SK-N-SH (cell line): ENCODE data around the gene RIMS1. TPM values are rescaled to one million over a fixed set of nuclear protein-coding genes. Genes with fewer than 3 reads are reported as not detected.

Experiments used
- CTCF ChIA-PET: fragments of 300-600, 350-600 bp; formaldehyde crosslinking; extraction: SDS; loops from one replicate; lab custom pipeline; 2021; lab: Yijun Ruan, JAX
- POLR2A ChIA-PET: fragments of 350-600 bp; sonication (Branson Sonifier 250); formaldehyde crosslinking; extraction: SDS; loops from one replicate; lab custom pipeline; 2020; ENCODE audit warnings: antibody characterized with exemption, inconsistent platforms; lab: Yijun Ruan, JAX
- DNase-seq: peaks from one replicate; pipeline ENCODE4 v3.0.0; 2012
- H2AFZ ChIP-seq: fragments of 200-600 bp; sonication (generic); 2 replicates; pipeline ENCODE4 v1.8.1; 2016; ENCODE audit warnings: antibody characterized with exemption, mild to moderate bottlenecking, low read depth
- H3F3A ChIP-seq: fragments of 200-600 bp; sonication (generic); replicated peaks from 2 replicates; pipeline ENCODE3; 2016; ENCODE audit warnings: antibody characterized with exemption, mild to moderate bottlenecking; ENCODE audit not compliant: insufficient read depth
- H3K27ac ChIP-seq, 2 experiments: fragments of 200-500 bp in 1 of 2; fragments of 200-600 bp in 1 of 2; sonication (Bioruptor generic) in 1 of 2; sonication (generic), shearing (Covaris generic) in 1 of 2; 2 replicates each; pipeline versions ENCODE4 v1.5.1 to v1.6.1; 2014 to 2016; ENCODE audit warnings: low read depth in 2 of 2, inconsistent platforms in 1 of 2, low read length in 1 of 2, mild to moderate bottlenecking in 1 of 2, mixed read lengths in 1 of 2
- H3K27me3 ChIP-seq: fragments of 200-600 bp; sonication (generic), shearing (Covaris generic); 2 replicates; pipeline ENCODE4 v1.6.1; 2016; ENCODE audit warnings: mixed run types; ENCODE audit not compliant: insufficient read depth
- H3K36me3 ChIP-seq, 2 experiments: fragments of 200-500 bp in 1 of 2; fragments of 200-600 bp in 1 of 2; sonication (Bioruptor generic) in 1 of 2; sonication (generic) in 1 of 2; replicated peaks in 1 of 2; 2 replicates each; pipeline versions ENCODE3 to v1.5.1; 2014 to 2016; ENCODE audit warnings: low read length in 1 of 2, mild to moderate bottlenecking in 1 of 2; ENCODE audit not compliant: insufficient read depth in 2 of 2, control insufficient read depth in 1 of 2
- H3K4me1 ChIP-seq, 2 experiments: fragments of 200-500 bp in 1 of 2; fragments of 200-600 bp in 1 of 2; sonication (Bioruptor generic) in 1 of 2; sonication (generic), shearing (Covaris generic) in 1 of 2; 2 replicates each; pipeline versions ENCODE4 v1.5.1 to v1.6.1; 2014 to 2016; ENCODE audit warnings: low read depth in 1 of 2, low read length in 1 of 2, mixed run types in 1 of 2; ENCODE audit not compliant: insufficient read depth in 2 of 2, control insufficient read depth in 1 of 2
- H3K4me2 ChIP-seq: fragments of 200-600 bp; sonication (generic), shearing (Covaris generic); 2 replicates; pipeline ENCODE4 v1.6.1; 2017; ENCODE audit warnings: mixed run types
- H3K4me3 ChIP-seq, 2 experiments: fragments of 200-500 bp in 1 of 2; fragments of 200-600 bp in 1 of 2; sonication (Bioruptor generic) in 1 of 2; sonication (generic), shearing (Covaris generic) in 1 of 2; 2 replicates each; pipeline versions ENCODE4 v1.5.1 to v1.8.1; 2014 to 2016; ENCODE audit warnings: low read depth in 2 of 2, inconsistent platforms in 1 of 2, low read length in 1 of 2, mild to moderate bottlenecking in 1 of 2, mixed read lengths in 1 of 2, moderate library complexity in 1 of 2
- H3K79me2 ChIP-seq: fragments of 200-600 bp; sonication (generic); 2 replicates; pipeline ENCODE4 v1.8.1; 2017; ENCODE audit warnings: mild to moderate bottlenecking; ENCODE audit not compliant: insufficient read depth
- H3K9ac ChIP-seq: fragments of 200-600 bp; sonication (generic); 2 replicates; pipeline ENCODE4 v1.6.1; 2017; ENCODE audit warnings: mixed run types
- H3K9me2 ChIP-seq: fragments of 200-600 bp; sonication (generic); 2 replicates; pipeline ENCODE4 v1.6.1; 2017; ENCODE audit warnings: mixed run types
- H3K9me3 ChIP-seq: fragments of 200-600 bp; sonication (generic); 2 replicates; pipeline ENCODE4 v1.6.1; 2017; ENCODE audit warnings: mixed run types, mild to moderate bottlenecking, moderate library complexity
- H4K20me1 ChIP-seq: fragments of 200-600 bp; sonication (generic); 2 replicates; pipeline ENCODE4 v1.6.1; 2017; ENCODE audit warnings: mild to moderate bottlenecking, mixed run types; ENCODE audit not compliant: insufficient read depth
- CHD2 ChIP-seq: fragments of 150-350 bp; IDR thresholded peaks from 2 replicates; pipeline ENCODE4 v1.6.1; 2018; ENCODE audit warnings: low read length; ENCODE audit not compliant: partially characterized antibody
- FOXM1 ChIP-seq: IDR thresholded peaks from 2 replicates; pipeline ENCODE4 v1.4.0; 2012; ENCODE audit warnings: low read depth, mild to moderate bottlenecking
- GABPA ChIP-seq: IDR thresholded peaks from 2 replicates; pipeline ENCODE4 v1.4.0; 2012; ENCODE audit warnings: low read depth, mild to moderate bottlenecking
- GATA2 ChIP-seq: sonication (generic); formaldehyde crosslinking; IDR thresholded peaks from 2 replicates; pipeline ENCODE4 v1.5.0; 2020; ENCODE audit warnings: mild to moderate bottlenecking, missing genetic modification reagents
- MAX ChIP-seq: IDR thresholded peaks from 2 replicates; pipeline ENCODE4 v1.4.0; 2012; ENCODE audit warnings: low read depth
- MEF2A ChIP-seq: IDR thresholded peaks from 2 replicates; pipeline ENCODE4 v1.4.0; 2012; ENCODE audit warnings: low read depth, borderline replicate concordance
- RXRA ChIP-seq: IDR thresholded peaks from 2 replicates; pipeline ENCODE4 v1.4.0; 2012; ENCODE audit warnings: low read depth, mild to moderate bottlenecking, borderline replicate concordance
- SIN3A ChIP-seq: IDR thresholded peaks from 2 replicates; pipeline ENCODE4 v1.6.1; 2012; ENCODE audit warnings: low read depth, mild to moderate bottlenecking, low read length, moderate library complexity, borderline replicate concordance
- TAF1 ChIP-seq: IDR thresholded peaks from 2 replicates; pipeline ENCODE4 v1.6.1; 2012; ENCODE audit warnings: low read depth, mild to moderate bottlenecking, low read length, moderate library complexity, borderline replicate concordance
- TEAD4 ChIP-seq: IDR thresholded peaks from 2 replicates; pipeline ENCODE4 v1.4.0; 2012; ENCODE audit warnings: mild to moderate bottlenecking, borderline replicate concordance; ENCODE audit not compliant: insufficient read depth
- USF1 ChIP-seq: IDR thresholded peaks from 2 replicates; pipeline ENCODE4 v1.4.0; 2012; ENCODE audit warnings: low read depth, borderline replicate concordance
- YY1 ChIP-seq: IDR thresholded peaks from 2 replicates; pipeline ENCODE4 v1.4.0; 2012; ENCODE audit warnings: low read depth, mild to moderate bottlenecking
- WGBS: methylation state at CpG from one replicate; pipeline ENCODE4 v1.1.6; 2017; ENCODE audit warnings: low lambda C conversion rate; 5-methylcytosine and 5-hydroxymethylcytosine counted together
- polyA plus RNA-seq, 3 experiments: library from polyadenylated mRNA; depleted of rRNA; stranded (reverse); fragments of >200 nt; gene quantifications; 2 replicates each; pipeline ENCODE4 v1.2.3, GENCODE V29; 2012
- TF ChIP-seq, protein P1 (sequence below): IDR thresholded peaks from 2 replicates; pipeline ENCODE4; 2012
- TF ChIP-seq, protein P2 (sequence below): IDR thresholded peaks from 2 replicates; pipeline ENCODE4 v1.6.1; 2012; ENCODE audit warnings: mild to moderate bottlenecking, low read depth, low read length, moderate library complexity

The RIMS1 gene
- polyA plus RNA-seq, 1 of the 3 experiments (the other 2 are of a cell fraction) = 0.20 TPM

- no peak for DNase-seq
- WGBS = 36% methylated on average over 1 of the region's 1 CpG
- CTCF ChIA-PET = no interaction called here
- Histone ChIP-seq H3K9me2 (no peaks in the 10 kb centered on the region), H3K9ac (no peak overlapping the region), H4K20me1 (no peaks in the 10 kb centered on the region), H3K27me3 (peaks cover 15% of the 10 kb centered on the region), H3F3A (no peaks in the 10 kb centered on the region), H3K4me2 (no peak overlapping the region), H3K36me3 (no peaks in the 10 kb centered on the region), H3K79me2 (no peaks in the 10 kb centered on the region), H3K9me3 (no peaks in the 10 kb centered on the region), H3K27ac (no peak overlapping the region), H3K4me1 (peaks cover 0 to 4% of the 10 kb centered on the region in 2 experiments; a peak in 1 of 4 replicates), H3K4me3 (no peak overlapping the region), H2AFZ (no peak overlapping the region)
- TF ChIP-seq USF1 (no peak), FOXM1 (no peak), RXRA (no peak), MEF2A (no peak), TAF1 (no peak), MAX (no peak), TEAD4 (no peak), GABPA (no peak), CHD2 (no peak), YY1 (no peak), GATA2 (CRISPR knock-in tag) (no peak), SIN3A (no peak)
- TF ChIP-seq, protein P1, sequence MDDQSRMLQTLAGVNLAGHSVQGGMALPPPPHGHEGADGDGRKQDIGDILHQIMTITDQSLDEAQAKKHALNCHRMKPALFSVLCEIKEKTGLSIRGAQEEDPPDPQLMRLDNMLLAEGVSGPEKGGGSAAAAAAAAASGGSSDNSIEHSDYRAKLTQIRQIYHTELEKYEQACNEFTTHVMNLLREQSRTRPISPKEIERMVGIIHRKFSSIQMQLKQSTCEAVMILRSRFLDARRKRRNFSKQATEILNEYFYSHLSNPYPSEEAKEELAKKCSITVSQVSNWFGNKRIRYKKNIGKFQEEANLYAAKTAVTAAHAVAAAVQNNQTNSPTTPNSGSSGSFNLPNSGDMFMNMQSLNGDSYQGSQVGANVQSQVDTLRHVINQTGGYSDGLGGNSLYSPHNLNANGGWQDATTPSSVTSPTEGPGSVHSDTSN = no peak
- TF ChIP-seq, protein P2, sequence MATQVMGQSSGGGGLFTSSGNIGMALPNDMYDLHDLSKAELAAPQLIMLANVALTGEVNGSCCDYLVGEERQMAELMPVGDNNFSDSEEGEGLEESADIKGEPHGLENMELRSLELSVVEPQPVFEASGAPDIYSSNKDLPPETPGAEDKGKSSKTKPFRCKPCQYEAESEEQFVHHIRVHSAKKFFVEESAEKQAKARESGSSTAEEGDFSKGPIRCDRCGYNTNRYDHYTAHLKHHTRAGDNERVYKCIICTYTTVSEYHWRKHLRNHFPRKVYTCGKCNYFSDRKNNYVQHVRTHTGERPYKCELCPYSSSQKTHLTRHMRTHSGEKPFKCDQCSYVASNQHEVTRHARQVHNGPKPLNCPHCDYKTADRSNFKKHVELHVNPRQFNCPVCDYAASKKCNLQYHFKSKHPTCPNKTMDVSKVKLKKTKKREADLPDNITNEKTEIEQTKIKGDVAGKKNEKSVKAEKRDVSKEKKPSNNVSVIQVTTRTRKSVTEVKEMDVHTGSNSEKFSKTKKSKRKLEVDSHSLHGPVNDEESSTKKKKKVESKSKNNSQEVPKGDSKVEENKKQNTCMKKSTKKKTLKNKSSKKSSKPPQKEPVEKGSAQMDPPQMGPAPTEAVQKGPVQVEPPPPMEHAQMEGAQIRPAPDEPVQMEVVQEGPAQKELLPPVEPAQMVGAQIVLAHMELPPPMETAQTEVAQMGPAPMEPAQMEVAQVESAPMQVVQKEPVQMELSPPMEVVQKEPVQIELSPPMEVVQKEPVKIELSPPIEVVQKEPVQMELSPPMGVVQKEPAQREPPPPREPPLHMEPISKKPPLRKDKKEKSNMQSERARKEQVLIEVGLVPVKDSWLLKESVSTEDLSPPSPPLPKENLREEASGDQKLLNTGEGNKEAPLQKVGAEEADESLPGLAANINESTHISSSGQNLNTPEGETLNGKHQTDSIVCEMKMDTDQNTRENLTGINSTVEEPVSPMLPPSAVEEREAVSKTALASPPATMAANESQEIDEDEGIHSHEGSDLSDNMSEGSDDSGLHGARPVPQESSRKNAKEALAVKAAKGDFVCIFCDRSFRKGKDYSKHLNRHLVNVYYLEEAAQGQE = no peak
- POLR2A ChIA-PET = no interaction called here
Observed at GRCh38 chr6:71889366-71889765, 3.0 kb downstream of the RIMS1 start.
